Measurements from ENCODE around the gene TVP23C.
"Not testable (repeated sequence)": the region's sequence is repeated elsewhere in the genome, so short reads cannot be mapped to it uniquely, and the experiment has no call there.

TVP23C gene

DNA sequence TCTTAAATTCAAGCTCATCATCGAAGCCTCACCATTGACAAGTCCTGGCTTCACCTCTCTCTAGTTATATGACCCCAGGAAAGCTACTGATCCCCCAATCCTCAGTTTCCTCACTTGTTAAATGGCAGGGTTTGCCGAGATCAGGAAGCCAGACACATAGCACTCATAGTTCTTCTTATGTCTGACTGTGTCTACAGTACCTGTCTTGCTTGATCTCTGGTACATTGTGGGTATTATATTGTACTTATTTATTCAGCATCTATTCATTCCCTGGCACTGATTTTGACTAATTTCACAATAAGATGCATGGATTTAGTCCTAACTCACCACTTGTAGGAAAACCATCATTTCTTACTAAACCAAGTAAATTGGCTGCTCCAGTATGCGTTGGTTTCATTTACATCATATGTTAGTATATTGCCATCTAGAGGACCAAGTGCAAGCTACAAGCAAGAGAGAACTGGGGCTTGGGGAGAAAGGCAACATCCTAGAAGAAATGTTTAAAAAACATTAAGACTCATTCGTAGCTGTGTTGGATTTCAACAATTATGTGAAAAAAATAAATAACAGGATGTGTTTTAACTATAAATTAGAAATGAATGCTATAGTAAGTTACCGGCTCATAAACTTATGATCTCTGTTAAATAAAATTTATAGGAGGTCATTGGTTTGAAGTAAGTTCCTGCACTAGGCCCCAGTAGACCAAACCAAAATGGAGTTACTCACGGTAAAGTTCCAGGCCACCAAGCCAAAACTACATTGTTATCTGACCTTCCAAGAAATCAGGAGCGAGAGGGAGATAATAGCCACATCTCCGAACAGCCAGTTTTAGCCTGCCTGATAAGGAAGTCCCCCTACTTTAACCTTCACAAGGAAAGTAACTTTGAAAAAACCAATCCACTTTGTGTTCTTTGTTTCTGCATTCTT lies 36.7 kb downstream of the TVP23C start:
- DNase-seq = peak in 4 of 56 donors; percentile 7 to 61 (median 24)

GRCh38 chr17:15524990-15525985 lies 38.0 kb downstream of the TVP23C start:
- not testable (repeated sequence) for DNase-seq

- no peak for DNase-seq
Measured at GRCh38 chr17:15516150-15516549, 47.1 kb downstream of the TVP23C start.

GRCh38 chr17:15514469-15514868 lies 48.8 kb downstream of the TVP23C start:
- DNase-seq = no peak

DNA sequence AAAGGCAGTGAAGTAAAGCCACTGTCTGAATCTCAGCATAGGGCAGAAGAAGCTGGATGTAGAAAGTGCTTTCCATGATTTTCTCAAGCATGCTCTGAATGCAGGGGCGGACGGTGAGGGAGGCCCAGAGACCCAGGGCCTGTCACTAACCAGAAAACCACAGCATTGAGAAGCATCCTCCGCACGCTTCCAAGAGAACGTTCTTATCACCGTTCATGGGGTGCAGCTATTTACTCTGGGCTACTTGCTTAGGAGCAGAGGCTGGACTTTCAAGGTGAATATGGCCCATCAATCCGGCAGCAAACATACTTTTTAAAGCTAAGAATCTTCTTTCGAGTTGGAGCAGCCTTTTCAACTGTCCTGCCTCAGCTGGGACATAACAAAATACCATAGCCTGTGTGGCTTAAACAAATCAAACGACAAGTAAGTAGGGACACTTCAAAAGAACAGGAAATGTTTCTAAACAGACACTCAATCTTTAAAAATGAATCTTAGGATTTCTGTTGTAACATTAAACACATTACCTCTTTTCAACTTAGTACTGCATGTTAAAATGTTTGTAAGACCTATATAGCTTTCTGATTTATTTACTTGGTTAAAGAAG lies 49.3 kb downstream of the TVP23C start:
- peak in 2 of 56 donors; percentile 27 to 57 for DNase-seq

- peak in 14 of 56 donors; percentile 8 to 57 (median 30) for DNase-seq
Measured at GRCh38 chr17:15513058-15513791, 50.1 kb downstream of the TVP23C start.

- no peak for DNase-seq
Measured at GRCh38 chr17:15512071-15512709, 51.1 kb downstream of the TVP23C start.

DNA sequence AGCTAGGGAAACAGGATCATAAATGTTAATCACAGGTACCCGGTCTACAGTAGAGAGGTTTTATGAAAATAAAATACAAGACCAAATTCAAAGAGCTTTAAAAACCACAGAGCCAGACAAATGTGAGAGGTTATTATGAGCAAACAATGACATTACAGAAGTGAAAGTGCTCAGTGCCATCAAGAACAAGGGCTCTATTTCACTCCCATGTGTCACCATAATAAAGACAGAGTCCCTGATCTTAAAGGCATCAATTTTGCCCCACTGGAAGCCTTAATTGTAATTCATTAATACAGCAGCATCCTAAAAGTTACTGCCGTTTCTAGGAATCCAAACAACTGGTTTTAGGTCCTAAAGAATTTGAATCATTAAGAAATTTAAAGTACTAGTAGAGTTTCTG lies 52.1 kb downstream of the TVP23C start:
- DNase-seq = no peak

DNA sequence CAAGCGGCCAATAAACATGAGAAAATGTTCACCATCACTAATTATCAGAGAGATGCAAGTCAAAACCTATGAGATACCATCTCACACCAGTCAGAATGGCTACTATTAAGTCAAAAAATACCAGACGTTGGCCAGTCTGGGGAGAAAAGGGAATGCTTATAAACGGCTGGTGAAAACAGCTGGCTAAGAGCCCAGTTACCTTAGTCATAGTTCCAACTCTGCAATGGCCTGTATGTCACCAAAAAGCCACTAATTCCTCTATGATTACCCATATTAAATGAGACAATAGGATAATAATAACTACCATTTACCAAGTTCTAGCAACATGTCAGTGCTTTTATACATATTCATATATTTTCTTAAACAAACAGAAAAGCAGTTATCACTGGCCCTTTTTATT lies 52.9 kb downstream of the TVP23C start:
- DNase-seq = no peak

DNA sequence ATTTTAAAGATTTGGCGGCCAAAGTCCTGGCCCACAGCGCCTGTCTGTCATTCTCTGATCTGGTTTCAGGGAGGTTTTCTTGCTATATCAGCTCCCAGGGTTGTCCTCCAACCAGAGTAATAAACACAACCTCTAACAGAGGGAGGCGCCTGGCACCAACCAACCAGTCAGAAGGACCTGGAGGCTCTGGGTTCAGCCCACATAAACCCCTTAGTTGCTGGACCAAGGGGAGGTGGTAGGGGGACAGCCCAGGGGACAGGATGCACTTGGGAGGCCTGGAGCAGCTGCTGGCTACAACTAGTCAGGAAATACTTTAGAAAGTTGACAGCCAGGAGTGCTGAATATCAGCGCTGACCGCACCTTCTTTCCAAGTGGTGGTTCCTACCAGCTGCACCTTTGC lies 54.2 kb downstream of the TVP23C start:
- no peak for DNase-seq

DNA sequence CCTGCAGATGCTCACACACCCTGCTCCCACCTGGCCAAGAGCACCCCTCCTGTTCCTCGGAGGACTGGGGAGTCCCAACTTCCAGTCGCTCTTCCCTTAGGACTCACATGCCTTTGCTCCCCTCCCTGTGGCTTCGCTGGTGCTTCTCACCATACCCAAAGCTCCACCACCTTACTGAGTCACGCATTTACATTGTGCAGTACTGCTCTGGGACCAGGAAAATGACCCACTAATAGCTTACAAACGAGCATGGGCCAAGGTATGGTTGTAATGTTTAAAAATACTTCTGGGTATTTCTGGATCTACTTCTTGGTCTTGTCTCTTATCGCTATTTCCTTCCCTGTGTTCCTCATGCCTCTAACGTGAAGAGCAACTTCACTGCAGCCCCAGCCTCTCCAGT lies 54.8 kb downstream of the TVP23C start:
- no peak for DNase-seq

DNA sequence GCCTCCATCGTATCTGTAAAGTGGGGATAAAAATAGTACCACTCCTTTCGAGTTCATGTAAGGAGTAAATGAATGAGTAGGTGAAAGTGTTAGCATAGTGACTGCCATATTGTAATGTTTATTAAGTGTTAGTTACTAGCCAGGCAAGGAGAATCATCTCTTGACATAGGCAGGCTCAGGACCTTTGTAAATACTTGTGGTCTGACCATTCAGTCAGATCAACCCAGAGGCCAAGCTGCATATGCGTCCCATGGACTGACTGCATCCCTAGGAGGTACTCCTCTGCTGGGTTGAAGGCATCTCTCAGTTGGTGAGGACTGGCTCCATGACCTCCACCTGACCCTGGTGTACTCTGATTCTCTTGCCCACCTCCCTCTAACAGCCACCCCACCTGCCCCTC lies 55.4 kb downstream of the TVP23C start:
- DNase-seq = no peak

DNA sequence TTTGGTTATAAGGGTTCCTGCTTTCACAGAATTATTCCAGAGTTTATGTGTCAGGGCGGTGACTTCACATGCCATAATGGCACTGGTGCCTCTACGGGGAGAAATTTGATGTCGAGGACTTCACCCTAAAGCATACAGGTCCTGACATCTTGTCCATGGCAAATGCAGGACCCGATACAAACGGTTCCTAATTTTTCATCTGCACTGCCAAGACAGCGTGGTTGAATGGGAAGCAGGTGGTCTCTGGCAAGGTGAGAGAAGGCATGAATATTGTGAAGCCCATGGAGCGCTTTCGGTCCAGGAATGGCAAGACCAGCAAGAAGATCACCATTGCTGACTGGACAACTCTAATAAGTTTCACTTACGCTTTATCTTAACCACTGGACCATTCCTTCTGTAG lies 56.3 kb downstream of the TVP23C start:
- DNase-seq = no peak

DNA sequence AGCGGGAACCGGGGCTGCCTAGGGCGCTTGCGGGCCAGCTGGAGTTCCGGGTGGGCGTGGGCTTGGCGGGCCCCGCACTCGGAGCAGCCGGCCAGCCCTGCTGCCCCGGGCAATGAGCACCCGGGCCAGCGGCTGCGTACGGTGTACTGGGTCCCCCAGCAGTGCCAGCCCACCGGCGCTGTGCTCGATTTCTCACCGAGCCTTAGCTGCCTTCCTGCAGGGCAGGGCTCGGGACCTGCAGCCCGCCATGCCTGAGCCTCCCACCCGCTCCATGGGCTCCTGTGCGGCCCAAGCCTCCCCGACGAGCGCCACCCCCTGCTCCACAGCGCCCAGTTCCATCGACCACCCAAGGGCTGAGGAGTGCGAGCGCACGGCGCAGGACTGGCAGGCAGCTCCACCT lies 57.6 kb downstream of the TVP23C start:
- not testable (repeated sequence) for DNase-seq

DNA sequence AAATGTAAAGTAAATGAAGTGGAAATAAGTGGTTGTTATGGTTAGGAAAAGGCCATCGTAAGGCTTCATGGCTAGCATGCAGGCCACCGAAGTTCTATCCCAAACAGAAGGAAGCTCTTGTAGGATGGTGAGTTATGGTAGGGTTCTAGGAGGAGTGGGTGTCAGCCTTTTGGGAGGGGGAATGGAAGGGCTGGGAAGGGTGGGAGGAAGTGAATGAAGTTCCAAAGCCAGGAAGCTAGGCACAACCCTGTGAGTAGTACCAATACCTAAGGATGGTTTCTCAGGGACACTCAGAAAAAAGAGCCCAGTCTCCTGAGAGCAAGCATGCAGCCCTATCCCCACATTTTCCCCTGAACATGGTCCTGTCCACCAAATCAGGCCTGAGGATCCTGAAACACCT lies 59.6 kb downstream of the TVP23C start:
- DNase-seq = no peak

DNA sequence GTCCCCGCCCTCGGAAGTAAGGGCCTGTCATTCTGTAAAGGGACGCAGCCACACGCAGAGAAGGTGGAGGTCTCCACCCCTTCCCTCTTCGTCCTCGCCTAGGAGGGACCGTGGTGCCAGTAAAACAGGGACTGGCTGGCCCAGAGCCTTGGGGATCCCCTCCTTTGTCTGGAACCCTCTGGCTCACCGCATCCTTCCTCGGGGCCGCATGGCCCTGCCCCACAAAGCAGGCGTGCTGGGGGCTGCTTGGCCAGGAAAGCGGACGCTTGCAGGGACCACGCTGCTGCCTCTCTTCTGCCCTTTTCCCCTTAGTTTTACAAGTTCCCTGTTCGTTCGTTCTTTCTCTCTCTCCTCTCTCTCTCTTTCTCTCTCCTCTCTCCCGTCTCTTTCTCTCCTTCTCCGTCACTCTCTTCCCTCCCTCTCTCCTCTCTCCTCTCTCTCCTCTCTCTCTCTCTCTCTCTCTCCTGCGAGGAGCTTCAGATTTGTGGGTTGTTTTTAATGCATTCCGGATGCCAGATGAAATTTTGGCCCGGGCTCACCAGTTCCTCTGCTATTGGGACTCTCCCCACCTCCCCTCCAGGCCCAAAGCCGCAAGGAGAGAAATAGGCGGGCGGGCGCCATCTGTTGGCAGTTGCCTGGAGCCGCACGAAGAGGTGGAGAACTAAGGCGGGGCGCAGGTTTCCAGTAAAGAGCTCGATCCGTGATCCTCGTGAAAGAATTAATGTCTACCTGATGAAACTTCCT lies 60.7 kb downstream of the TVP23C start:
- DNase-seq = peak in 55 of 56 donors; percentile 16 to 85 (median 70)

GRCh38 chr17:15501793-15502192 lies 61.5 kb downstream of the TVP23C start:
- DNase-seq = no peak

DNA sequence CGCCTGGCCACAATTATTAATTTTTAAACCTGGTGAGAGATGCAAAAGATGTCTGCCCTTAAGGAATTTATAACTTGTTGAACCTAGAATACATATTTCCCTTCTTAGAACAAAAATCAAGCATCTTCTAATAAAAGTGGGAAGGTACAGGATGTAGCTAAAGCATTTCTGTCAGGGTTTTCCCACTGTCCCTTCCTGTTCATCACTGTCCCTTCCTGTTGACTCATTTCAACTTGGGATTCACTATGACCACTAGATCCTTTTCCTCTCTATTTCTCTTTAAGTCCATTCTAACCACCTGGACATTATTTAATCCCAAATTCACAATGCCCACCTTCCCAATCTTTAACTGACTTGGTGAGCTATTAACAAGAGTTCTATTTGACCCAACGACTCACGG lies 62.0 kb downstream of the TVP23C start:
- DNase-seq = no peak

DNA sequence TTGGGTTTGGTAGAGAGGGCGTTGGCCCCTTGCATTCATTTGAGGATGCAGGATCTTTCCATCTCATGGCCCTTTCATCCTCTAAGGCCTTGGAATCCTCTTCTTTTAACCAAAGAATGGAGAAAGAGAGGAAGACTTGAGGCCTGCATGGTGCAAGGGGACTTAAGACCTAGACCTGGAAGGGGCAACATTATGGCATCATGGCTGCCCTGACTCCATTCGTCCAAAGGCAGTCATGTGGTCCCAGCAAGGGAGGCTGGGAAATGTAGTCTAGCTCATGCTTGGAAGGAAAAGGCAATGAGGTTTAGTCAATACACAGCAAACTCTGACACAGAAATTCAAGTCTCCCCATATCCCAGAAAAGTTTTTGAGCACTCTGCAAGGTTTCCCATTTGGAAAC lies 65.2 kb downstream of the TVP23C start:
- DNase-seq = peak in 2 of 56 donors; percentile 11 to 20
